Spleen (tissue), 7 donors: ENCODE data around the gene DIAPH1.

Experiments
- CTCF ChIP-seq, 11 experiments: fragments of 200-600 bp in 7 of 11; fragments of 450-650 bp in 4 of 11; sonication (generic) in 4 of 11; IDR thresholded peaks in 8 of 11; conservative IDR thresholded peaks in 3 of 11; 1 replicate in 7 of 11; 2 replicates in 4 of 11; pipeline versions ENCODE4 v1.4.0 to v1.8.0; 2016 to 2021; ENCODE audit warnings: antibody characterized with exemption in 11 of 11, inconsistent platforms in 4 of 11, mild to moderate bottlenecking in 1 of 11
- POLR2AphosphoS5 ChIP-seq, 3 donors: sonication (generic); formaldehyde crosslinking; IDR thresholded peaks; one replicate each; pipeline ENCODE4 v1.5.1; 2017; ENCODE audit warnings: antibody characterized with exemption in 3 of 3
- donor health status: DM: no; HTN: no; CAD: no; lungs with moderate emphysema.
- donor health status: DM: no; HTN: no; CAD: no.
- donor health status: DM: no; HTN: no; CAD: no.

- no peak for TF ChIP-seq CTCF (IDR thresholded peaks at IDR 0.05 in 8 of 11, conservative IDR thresholded peaks at IDR 0.05 in 3 of 11)
- no peak for TF ChIP-seq POLR2AphosphoS5 (IDR thresholded peaks at IDR 0.05)
Observed at GRCh38 chr5:141519605-141520565, 98.9 kb downstream of the DIAPH1 start.
